HUDEP-2 (cell line): ENCODE results near the gene APLNR.
A peak's percentile ranks its signal among the peaks of the same experiment; 100 is the strongest.
"Not testable (repeated sequence)": the region's sequence is repeated elsewhere in the genome, so short reads cannot be mapped to it uniquely, and the experiment has no call there.

Source experiments
- DNase-seq, 76 experiments: peaks; one replicate each; lab custom pipeline; 2025; ENCODE audit not compliant: unreplicated experiment in 76 of 76; lab: John Stamatoyannopoulos, UW

APLNR gene

DNA sequence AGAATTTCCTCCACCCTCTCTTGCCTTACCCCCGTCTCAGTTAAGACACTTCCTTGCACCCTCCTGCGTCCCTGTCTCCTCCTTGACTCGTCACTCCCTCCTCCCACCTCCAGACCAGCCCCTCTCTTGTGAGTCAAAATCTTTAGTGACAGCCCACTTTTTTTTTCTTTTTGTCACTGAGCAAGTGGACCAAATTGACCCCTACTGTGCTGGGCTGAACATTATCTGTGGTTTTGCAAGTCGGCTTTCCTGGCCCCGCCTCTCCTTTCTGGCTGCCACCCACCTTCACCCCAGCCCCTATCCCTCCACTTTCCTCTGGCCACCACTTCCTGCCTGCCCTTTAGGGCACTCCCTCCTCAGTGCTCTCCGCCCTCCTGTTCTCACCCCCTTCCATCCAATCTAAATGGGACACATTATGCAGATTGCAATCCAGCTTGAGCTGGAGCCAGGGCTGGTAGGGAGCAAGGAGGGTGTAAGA is at the start of gene APLNR:
APLNR (minus strand) TSS at position 47 of the 478 bp plus-strand sequence. CDS start 246 bp downstream, outside the sequence.
- peak in 58 of 76 experiments; percentile 4 to 80 (median 42) for DNase-seq

DNA sequence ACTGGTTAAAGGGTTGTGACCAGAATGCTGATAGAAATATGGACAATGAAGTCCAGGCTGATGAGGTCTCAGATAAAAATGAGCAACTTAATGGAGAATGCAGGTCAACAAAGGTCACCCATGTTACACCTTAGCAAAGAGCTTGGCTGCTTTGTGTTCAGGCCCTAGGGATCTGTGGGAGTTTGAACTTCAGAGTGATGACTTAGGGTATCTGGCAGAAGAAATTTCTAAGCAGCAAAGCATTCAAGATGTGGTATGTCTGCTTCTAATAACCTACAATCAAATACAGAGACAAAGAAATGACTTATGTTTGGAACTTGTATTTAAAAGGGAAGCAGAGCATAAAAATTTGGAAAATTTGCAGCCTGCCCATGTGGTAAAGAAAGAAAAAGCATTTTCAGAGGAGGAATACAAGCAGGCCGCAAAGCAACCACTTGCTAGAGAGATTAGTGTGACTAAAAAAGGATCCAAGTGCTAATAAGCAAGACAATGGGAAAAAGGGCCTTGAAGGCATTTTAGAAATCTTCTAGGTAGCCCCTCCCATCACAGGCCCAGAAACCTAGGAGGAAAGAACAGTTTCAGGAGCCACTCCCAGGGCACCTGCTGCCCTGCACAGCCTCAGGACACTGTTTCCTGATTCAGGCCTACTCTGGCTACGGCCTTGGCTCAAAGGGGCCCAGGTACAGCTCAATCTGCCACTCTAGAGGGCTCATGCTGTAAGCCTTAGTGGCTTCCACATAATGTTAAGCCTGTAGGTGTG is 46.4 kb upstream of the APLNR start:
- peak in 1 of 76 experiments; percentile 2 for DNase-seq

DNA sequence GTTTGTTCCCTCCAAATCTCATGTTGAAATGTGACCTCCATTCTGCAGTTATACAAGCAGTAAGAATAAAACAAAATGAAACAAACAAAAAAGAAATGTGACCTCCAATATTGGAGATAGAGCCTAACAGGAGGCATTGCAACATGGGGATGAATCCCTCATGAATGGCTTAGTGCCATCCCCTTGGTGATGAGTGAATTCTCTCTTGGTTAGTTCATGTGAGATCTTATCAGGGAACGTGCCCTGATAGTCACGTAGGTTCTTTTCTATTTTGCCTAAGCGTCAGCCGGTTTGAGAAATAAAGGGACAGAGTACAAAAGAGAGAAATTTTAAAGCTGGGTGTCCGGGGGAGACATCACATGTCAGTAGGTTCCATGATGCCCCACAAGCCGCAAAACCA is 44.5 kb upstream of the APLNR start:
- DNase-seq = not testable (repeated sequence)

DNA sequence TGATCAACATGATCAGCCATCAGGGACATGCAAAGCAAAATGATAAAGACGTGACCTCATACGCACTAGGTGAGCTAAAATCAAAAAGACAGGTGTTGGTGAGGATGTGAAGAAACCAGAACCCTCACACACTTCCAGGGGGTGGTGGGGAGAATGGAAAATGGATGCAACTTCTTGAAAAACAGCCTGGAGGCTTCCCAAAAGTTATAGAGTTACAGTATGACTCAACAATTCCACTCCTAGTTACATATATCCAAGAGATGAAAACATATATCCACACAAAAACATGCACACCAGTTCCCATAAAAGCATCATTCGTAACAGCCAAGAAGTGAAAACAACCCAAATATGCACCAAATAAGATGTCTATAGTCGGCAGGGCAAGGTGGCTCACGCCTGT is 42.1 kb upstream of the APLNR start:
- DNase-seq = no peak

DNA sequence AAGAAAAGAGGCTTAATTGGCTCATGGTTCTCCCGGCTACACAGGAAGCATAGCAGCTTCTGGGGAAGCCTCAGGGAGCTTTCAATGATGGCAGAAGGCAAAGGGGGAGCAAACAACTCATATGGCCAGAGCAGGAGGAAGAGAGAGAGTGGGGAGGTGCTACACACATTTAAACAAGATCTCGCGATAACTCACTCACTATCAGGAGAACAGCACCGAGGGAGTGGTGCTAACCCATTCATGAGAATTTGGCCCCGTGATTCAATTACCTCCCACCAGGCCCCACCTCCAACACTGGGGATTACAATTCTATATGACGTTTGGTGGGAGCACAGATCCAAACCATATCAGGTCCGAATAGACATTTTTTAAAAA is 41.7 kb upstream of the APLNR start:
- peak in 2 of 76 experiments; percentile 3 to 7 for DNase-seq

DNA sequence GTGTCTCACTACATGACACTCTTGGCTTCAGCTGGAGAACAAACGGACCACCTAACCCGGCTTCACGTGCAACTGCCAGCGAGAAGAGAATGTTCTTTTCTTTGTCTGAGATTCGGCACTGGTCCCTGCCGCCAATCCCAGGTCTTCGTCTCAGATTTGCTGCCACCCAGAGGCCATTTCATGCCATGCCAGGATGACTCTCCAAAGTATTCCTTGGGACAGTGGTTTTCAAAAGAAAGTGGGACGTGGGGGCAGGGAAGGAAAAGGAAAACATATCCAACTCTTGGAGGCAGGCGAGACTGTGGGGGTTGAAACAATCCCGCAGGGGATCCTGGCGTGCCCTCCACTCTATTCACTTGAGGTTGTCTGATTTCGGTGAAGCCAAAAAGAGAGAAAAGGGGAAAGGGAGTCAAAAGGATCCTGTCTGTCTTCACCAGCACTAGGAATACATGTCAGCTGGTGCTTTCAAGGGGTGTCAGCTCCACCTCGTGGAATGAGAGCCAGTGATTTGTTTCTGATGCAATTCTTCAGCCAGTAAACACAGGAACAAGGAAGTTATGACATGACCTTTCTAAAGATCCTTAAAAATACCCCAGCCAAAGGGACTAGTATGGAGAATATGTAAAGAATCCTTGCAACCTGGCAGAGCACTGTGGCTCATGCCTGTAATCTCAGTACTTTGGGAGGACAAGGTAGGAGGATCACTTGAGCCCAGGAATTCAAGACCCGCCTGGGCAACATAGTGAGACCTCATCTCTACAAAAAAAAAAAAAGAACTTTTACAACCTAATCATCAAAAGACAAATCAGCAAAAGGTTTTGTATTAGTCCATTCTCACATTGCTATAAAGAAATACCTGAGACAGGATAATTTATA is 41.0 kb upstream of the APLNR start:
- peak in 31 of 76 experiments; percentile 0 to 43 (median 12) for DNase-seq

DNA sequence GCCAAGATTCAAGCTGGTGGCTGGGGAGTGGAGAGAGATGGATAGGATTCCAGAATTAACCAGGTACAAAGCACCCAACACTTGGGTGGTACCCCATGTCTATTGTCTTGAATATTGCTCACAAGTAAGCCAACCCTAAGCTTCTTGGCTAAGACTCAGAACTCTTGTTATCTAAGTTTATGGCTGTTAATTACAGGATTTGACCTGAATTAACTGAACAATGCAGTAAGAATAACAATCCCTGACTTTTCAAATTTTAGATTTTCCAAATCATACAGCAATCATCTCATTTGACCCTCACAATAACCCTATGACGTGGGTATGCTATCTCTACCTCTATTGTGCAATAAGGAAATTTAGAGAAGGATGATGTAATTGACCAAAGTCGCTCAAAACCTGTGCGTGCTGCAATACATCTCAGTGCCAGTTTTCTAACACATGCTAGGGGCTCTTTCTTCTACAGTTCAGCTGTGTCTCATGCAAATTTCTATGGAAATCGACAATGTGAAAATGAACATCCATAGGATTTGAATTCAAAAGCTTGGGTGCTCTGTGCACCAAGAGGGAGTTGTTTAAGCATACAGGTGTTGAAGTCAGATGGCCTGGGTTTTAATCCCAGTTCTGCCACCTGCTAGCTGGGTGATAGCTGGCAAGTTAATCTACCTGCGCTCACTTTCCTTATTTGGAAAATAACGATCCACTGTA is 40.1 kb upstream of the APLNR start:
- no peak for DNase-seq

DNA sequence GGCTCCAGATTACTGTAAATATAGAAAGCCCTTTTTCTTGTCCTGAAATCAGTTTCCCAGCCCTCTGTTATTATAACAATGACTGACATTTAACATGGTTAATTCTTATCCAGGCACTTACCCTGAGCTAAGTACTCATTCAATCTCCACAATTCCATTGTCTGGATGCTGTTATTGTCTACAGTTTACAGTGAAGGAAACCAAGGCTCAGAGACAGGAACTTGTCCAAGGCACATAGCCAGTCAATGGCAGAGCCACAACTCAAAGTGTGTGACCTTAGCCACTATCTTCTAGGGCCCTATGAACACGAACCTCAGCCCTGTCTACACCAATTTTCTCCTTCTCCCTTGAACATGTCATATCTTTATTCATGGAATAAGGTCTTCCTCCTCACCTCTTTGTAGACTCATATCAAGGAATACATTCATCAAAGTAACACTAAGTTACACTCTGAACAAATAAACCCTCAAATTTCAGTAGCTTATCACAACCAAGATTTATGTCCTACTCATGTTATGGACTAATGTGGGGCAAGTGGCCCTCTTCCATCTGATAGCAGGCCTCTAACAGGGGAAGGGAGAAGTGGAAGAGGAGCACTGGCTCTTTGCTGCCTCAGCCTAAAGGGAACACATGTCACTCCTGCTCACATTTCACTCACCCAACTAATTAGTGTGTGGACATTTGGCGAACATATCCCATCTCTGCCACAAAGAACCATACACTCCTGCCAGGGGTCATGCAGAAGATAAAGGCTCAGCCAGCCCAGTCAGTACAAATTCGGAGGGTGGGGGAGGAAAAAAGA is 39.3 kb upstream of the APLNR start:
- DNase-seq = no peak

DNA sequence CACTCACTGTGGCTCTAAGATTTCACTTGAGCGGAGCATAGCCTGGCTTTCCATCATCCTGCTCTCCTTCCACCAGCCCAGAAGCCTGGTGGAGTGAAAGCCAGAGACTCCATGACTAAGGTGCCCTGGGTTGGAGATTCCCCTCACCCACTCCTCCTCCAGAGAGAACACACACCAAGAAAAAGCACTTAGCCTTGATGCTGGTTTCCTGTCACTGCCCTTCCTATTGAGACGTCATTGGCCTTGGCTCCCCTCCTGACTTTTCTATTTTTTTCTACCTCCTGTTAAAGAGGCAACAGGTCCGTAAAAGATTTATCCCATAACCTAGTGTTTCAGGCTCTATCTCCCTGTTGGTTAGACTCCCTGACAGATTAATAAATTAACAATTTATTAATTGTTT is 38.5 kb upstream of the APLNR start:
- DNase-seq = no peak

DNA sequence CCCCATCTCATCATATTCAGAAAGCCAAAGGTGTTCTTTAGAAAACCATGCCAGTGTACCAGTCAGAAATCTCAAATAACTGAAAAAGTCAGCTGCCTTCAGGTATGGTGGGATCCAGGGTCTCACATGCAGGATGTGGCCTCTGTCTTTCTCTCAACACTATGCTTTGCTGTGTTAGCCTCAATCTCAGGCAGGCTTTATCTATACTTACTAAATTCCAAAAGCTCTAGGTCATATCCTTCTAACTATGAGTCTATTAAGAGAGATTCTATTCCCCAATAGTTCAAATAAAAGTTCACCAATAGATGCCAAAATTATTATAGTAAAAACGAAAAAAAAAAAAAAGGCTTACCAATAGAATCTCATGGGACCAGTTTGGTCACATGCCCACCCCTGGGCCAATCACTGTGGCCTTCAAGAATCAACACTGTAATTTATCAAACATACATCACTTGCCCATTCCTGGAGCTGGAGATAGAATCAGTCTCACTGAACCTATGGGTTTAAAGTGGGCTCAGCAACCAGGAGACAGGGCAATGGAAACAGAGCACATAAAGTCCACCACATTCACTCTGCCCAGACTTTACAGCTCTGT is 38.0 kb upstream of the APLNR start:
- no peak for DNase-seq

DNA sequence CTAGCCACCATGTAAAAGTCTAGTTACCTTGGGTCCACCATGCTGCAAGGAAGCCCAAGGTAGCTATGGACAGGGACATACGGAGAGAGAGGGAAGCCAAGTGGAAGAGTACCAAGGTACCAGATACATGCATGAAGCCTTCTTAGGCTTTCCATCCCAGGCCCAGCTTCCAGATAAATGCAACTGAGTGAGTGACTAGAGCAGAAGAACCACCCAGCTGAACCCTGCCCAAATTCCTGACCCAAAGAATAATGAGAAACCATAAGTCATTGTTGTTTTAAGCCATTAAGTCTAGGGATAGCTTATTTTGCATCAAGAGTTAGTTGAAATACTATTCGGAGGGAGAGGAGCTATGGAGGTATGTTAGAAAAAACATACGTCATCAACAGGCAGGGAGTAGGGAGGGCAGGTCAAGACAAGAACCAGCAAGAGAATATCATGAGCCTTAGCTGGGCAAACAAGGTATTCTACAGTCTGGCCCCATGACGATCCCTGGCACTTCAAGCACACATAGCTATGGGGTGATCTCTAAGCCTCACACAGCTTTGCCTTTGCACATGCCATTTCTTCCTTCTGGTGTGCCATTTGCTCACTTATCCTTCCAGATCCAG is 36.5 kb upstream of the APLNR start:
- DNase-seq = no peak

DNA sequence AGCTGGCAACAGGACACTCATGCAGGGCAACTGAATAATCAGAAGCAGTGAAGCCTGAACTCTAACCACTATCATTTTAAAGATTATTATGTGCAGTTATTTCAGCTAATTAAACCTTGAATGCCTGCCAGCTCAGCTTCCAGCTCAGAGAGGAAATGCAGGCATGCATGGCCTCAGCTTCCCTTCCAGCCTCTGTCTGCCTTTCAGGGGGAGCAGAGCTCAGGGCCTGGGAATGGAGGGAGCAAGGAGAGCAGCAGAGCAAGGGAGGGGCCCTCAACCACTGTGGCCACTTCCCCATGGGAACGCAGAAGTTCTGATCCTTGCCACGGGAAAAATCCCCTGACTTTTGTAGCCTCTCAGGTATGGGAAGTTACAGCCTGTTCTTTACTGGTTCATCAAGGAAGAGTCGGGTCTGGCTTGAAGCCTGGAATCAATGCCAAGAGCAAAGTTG is 32.5 kb upstream of the APLNR start:
- no peak for DNase-seq

DNA sequence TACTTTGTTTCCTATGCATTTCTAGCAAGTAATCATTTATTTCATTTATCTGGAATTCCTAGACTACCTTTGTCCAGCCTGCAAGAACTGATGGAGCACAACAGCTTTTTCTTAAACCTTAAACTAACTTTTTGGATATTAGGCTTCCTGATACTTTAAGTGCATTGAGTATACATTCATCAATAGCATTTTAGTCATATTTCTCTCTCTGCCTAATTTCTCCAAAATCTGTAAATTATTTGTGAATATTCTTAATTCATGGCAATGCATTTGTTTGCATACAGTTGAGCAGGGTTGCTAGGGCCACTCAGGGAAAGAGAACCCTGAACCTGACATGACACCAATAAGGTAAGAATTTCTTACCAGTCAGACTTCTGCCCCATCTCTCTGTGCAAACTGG is 29.1 kb upstream of the APLNR start:
- no peak for DNase-seq

DNA sequence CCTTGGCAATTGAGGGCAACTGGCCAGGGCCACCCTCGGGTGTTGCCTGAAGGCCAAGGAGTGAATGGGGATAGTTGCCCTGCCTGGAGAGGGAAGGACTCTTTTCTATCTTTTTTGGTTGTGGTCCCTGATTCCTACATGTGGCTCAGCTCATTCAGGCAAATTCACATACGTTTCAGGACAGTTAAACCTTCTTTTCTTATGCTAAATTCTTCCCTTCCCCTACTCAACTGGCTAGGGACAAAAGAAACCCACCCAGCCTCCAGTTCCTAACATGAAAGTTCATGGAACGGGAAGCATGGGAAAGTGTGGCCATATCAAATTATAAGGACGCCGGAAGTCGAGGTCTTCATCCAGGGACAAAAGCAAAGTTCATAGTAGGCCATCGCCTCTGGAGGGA is 26.3 kb upstream of the APLNR start:
- DNase-seq = no peak

DNA sequence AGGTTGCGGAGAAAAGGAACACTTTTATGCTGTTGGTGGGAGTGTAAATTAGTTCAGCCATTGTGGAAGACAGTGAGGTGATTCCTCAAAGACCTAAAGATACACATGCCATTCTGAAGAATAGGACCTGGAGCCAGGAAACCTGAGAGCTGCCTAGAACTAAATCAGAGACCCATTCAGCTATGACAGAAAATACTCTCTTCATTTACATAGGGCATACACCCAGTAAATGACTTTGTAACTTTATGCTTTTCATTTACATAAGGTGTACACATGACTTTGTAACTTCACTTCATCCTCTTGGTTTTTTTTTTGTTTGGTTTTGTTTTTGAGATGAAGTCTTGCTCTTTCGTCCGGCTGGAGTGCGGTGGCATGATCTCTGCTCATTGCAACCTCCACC is 25.1 kb upstream of the APLNR start:
- DNase-seq = no peak

DNA sequence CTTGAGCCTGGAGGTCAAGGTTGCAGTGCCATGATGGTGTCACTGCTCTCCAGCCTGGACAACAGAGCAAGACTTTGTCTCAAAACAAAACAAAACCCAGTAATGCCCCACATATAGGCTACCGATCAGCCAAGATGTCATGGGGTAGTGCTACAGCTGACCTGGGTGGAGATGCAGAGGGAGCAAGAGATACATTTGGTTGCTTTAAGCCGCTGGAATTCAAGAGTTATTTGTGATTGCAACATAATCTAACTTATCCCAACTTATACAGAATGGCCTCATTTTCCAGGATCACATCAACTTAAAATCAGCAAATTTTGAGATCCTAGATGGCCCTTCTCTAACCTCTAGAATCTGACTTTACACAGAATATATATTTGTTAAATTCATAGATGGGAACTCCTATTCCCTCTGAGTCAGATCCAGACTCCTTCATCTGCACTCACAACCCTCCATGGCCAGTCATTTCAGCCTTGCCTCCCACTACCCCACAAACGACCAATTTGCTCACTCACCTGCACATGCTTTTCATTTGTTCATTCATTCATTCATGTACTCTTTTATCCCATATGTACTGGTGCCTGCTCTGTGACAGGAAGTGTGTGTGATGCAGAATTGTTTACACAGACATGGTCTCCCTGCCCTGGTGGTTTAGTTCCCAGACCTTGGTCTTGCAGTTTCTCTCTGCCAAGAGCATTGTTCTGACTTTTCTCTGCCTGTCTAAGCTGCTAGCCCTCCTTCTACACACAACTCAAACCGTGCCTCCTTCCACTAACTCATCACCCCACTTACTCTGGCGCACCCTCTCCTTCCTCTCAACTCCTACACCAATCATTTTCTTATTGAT is 24.1 kb upstream of the APLNR start:
- DNase-seq = no peak

DNA sequence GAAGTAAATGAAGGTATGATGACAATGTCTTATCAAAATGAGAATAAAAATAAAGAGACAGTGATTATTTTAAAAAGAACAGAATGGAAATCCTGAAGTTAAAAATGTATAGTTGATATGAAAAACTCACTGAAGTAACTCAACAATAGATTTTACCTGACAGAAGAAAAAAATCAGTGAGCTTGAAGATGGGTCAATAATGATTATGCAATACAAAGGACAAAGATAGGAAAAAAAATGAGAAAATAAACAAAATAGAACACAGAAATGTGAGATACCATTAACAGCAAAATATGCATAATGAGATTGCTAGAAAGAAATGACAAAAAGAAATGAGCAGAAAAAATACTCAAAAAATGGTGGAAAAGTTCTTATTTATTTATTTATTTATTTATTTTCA is 19.1 kb upstream of the APLNR start:
- no peak for DNase-seq

DNA sequence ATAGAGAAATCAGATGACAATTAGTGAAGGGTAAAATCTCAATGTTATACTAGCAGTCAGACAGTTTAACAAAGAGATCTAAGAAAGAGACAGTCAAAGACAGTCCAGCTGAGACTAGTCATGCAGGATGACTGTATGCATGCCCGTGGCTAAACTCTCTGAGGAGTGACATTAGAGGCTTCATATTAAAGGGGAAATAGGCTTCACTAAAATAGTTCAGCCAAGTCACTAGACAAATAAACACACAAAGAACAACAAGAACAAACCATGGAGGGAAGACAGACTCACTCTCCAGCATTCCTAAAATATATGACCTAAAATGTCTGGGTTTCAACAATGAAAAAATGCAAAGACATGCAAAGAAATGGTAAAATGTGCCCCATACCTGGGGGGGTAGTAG is 18.6 kb upstream of the APLNR start:
- DNase-seq = no peak

DNA sequence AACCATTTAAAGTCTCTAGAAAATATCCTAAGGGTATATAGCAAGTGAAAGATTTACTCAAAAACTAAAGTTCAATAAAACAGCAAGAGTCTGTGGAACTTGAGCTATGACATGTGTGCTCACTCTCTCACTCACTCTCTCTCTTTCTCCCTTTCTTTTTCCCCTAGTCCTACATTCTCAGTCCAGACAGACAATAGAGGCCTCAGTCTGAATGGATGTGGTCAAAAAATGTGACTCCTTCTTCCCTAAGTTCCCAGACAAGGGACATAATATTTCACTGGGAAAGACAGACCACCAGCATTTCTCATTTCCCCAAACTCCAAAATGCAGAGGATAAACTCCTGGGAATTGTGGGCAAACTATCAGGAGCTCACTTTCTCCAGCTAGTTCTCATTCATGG is 17.6 kb upstream of the APLNR start:
- DNase-seq = no peak
